Fibroblast of skin of left biceps (primary cell): ENCODE measurements around the gene PLEKHM3.

Source experiments
- DNase-seq, 2 experiments: peaks; one replicate each; pipeline ENCODE4 v3.0.0-alpha.2; 2013; ENCODE audit warnings: low read depth in 2 of 2

Gene PLEKHM3

DNA sequence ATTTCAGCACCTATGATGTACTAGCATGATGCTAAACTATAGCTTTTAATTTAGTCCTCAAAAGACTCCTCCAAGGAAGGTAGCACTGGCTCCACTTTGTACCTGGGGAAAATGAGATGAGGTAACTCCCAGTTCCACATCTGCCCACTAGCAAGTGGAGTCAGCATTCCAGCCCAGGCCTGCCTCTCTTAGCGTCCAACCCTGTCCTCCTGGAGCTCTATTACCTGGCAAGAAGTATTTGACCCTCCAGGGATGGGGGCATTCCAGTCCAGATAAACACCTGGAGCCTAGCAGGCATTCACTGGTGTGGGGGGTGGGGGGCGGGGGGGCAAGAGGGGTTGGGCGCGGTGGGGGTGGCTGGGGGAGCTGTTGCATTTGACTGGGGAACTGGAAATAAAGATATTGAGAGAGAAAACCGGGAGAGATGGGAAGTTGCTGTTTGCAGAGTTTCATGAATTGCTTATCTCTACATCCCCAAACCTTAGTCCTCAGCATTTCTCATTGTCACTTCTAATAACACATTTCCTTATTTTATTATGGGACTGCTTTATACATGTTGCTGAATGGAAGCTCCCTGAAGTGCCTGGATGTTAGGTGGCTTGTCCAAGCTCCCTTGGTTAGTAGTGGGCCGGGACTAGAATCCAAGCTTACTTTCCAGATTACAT lies 233.6 kb downstream of the PLEKHM3 start:
- no peak for DNase-seq

DNA sequence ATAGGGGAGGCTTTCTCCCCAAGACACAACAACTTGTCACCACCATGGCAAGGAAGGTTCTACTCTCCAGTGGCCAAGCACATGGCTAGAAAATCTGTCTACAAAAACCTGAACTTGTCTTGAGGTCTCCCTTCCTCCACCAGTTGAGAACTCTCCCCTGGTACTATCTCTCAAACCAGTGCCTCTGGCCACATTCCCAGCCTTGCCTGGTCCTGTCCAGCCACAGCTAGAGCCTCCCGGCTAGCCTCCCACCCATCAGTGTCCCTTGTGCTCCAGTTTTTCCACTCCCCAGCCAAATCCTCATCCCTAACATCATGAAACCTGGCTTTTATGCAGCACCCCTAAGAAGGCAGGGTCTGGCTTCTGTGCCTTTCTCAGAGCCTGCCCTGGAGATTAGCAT lies 234.4 kb downstream of the PLEKHM3 start:
- no peak for DNase-seq

DNA sequence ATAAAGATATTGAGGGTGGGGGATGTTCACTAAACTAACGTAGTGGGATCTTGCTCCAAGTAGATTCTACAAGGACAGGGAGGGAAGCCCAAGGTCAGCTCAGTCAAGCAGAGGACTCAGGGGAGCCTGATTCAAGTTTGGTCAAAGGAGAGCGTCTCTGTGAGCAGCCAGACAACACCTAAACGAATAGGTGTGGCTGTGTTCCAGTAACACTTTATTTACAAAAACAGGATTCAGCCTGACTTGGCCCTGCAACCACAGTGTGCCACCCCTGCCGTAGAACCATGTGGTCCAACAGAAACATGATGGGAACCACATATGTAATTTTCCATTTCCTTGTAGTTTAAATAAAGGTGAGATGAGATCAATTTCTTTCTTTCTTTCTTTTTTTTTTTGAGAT lies 237.5 kb downstream of the PLEKHM3 start:
- no peak for DNase-seq

DNA sequence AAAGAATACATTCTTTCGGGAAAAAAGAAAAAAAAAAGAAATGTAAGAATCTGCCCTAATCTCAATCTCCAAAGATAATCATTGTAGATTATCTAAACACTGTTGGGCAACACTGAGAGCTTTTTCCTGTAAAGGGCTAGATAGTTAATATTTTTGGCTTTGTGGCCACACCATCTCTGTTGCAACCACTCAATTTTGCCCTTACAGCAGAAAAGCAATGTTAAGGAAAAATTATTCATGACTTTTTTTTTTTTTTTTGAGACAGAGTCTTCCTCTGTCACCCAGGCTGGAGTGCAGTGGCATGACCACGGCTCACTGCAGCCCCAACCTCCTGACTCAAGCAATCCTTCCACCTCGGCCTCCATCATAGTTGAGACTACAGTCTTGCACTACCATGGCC lies 238.3 kb downstream of the PLEKHM3 start:
- DNase-seq = no peak

DNA sequence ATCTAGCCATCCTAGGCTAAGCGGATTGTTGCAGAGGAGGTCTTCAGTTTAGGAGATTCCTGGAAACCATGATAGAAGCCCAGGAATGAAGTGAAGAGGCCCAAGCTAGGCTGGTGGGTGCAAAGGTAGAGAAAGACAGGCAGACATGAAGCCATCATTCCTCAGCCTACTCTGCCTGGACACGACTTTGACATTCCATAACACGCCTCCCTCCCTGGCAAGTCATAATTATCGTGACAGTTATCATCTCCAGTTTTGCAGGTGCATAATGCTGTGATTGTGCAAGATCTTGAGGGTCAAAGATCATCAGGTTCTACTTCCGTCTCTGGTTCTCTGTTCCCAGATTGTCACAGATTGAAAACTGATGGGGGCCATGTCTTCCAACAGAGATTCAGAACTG lies 240.4 kb downstream of the PLEKHM3 start:
- DNase-seq = no peak

DNA sequence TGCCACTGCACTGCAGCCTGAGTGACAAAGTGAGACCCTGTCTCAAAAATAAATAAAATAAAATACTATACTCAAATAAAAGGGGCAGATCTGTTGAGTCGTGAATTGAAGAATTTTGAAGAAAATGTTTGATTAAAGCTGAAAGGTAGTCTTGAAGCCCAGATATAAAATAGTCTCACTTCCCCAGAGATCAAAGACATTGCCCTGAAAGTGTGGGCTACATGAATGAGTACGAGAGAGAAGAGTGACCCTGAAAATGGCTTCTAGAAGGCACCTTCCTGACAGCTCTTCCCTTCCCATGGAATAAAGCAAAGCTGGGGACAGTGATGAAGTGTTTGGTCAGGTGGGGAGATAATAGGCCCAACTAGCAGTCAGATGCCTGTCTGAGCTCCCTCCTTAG lies 241.8 kb downstream of the PLEKHM3 start:
- DNase-seq = no peak

DNA sequence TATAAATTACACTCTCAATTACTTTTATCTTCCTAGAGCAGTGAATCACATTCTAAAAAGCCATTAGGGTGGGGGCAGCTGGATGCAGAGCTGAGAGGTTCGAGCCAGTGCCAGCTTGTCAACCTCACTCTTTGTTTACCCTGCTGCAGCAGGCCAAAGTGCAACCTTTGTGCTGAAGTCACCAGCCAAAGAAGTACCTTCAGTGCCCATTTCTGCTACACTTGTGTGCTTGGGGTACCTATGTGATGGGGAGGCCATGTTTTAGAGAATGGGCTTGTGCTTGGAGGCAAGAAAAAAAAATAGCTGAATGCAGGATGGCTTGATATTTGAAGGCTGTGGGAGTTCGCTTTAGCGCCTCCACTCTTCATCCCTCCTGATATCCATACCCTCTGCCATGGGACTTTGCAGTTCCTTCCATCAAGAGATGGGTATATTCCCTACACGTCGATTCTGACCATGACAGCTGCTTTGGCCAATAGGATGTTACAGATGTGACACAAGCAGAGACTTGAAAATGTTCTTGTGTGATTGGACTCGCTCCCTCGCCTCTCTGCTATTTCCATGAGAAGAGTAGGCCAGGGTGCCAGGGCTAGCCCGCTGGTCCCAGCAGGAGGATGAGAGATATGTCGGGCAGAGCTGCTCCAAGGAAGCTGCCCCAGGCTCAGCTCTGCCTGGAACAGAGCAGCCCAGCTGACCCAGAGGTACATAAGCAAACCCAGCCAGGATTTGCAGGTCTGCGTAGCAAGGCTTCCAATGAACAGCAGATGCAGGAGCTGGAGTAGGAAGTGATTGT lies 242.9 kb downstream of the PLEKHM3 start:
- no peak for DNase-seq

DNA sequence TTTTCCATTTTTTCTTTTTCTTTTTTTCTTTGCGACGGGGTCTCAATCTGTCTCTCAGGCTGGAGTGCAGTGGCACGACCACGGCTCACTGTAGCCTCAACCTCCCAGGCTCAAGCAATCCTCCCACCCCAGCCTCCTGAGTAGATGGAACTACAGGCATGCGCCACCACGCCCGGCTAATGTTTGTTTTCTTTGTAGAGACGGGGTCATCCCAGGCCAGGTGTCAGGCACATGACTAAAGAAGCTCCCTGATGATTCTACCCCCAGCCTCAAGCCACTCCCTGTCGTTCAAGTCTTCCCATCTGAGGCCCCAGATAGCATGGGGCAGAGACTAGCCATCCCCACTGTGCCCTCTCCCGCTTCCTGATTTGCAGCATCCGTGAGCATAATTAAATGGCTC lies 245.8 kb downstream of the PLEKHM3 start:
- DNase-seq = no peak

DNA sequence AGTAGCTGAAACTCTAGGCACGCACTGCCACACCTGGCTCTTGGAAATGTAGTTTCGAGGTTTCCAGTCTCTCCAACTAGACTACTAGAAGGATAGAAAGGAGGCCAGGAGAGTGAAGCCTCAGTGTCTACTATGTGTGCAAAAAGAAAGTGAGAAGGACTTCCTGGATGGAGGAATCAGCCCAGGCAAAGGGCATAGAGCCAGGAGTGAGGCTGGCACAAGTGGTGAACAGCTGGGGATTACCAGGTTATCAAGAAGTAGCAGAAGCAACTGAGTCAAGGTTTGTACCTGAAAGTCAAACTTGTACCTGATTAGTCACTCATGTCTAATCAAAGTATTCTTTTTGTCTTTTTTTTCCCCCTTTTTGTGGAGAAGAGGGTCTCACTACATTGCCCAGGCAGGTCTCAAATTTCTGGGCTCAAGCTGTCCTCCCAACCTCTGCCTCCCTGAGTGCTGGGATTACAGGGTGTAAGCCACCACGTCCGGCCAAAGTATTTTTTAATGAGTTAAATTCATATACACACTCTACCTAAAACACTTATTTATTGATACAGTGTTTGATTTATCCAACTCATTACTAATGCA lies 246.9 kb downstream of the PLEKHM3 start:
- DNase-seq = no peak

DNA sequence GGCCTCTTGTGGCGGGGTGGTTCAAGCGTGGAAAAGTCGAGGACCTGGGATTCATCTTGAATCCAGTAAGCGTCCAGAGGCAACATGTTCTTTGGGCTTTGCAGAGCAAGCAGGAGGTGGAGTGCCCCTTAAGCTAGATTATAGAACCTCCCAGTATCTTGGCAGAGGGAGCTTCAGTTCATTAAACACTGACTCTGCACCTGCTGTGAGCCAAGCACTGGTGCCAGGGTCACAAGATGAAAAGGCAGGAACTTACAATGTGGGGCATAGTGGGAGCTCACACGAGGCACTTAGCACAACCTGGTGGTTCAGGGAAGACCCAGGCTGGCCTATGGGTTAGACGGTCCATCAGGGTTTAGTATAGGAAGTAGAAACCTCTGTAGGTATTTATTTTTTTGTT lies 248.2 kb downstream of the PLEKHM3 start:
- DNase-seq = no peak

DNA sequence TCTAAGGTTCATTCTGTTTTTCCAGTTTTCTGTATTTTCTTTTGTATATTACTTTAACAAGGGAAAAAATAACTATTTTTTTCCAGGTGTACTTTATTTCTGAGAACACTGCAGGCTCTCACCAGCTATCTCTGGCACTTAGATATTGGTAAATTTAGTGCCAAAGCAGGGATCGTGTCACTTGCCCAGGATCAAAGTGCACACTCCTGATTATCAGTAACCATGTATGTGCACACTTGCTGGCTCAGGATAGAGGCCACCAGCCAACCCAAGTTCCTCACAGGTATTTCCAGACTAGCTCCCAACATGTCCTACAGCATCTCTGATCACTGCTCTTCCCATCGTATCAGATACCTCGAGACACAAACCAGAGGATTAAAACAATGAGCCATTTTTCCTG lies 249.9 kb downstream of the PLEKHM3 start:
- no peak for DNase-seq

DNA sequence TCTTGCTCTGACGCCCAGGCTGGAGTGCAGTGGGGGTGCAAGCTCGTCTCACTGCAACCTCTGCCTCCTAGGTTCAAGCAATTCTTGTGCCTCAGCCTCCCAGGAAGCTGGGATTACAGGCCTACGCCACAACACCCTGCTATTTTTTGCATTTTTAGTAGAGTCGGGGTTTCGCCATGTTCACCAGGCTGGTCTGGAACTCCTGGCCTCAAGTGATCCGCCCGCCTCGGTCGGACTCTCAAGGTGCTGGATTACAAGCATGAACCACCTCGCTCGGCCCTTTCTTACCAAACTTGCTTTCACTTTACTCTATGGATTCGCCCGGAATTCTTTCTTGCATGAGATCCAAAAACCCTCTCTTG lies 252.5 kb downstream of the PLEKHM3 start:
- DNase-seq = no peak

DNA sequence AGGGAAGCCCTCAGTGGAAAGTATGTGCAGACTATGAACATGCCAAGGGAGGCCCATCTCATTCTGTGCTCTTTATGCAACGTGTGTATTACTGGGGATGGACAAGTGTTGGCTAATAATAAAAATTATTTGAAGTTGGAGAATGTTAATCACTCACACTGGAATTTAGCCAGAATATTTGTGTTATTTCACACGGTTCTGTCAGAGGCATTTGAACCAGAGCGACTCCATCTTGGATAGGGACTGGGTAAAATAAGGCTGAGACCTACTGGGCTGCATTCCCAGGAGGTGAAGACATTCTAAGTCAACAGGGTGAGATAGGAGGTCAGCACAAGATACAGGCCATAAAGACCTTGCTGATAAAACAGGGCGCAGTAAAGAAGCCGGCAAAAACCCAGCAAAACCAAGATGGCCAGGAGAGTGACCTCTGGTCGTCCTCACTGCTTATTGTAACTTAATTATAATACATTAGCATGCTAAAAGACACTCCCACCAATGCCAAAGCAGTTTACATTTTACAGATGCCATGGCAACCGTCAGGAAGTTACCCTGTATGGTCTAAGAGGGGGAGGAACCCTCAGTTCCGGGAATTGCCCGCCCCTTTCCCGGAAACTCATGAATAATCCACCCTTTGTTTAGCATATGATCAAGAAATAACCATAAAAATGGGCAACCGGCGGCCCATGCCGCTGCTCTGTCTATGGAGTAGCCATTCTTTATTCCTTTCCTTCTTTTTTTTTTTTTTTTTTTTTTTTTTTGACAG lies 253.1 kb downstream of the PLEKHM3 start:
- DNase-seq = no peak

DNA sequence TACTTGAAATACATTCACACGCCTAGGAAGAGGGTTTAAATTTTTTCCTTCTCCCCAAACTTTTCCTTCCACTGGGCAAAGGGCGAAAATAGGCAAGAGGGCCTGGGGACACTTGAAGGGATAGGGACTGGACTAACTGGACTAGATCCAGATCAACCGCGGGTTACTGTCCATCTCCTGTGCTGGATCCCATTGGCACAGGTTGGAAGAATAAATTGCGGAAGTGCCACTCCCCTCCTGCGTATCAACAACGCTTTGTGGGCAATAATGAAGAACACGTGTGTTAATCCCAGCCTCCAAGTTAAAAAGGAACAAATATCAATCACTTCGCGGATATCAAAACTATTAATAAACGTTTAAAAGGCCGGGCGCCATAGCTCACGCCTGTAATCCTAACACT lies 253.9 kb downstream of the PLEKHM3 start:
- no peak for DNase-seq
